HG02642 (cell line): ENCODE measurements around the gene JAKMIP3.
"Not testable (repeated sequence)": the region's sequence is repeated elsewhere in the genome, so short reads cannot be mapped to it uniquely, and the experiment has no call there.

ENCODE experiments used
- ATAC-seq: cut with Tn5 transposase; IDR thresholded peaks from one replicate; pipeline ENCODE4 v1.9.1; 2021; ENCODE audit warnings: mild to moderate bottlenecking; ENCODE audit not compliant: unreplicated experiment, poor library complexity

JAKMIP3 gene

DNA sequence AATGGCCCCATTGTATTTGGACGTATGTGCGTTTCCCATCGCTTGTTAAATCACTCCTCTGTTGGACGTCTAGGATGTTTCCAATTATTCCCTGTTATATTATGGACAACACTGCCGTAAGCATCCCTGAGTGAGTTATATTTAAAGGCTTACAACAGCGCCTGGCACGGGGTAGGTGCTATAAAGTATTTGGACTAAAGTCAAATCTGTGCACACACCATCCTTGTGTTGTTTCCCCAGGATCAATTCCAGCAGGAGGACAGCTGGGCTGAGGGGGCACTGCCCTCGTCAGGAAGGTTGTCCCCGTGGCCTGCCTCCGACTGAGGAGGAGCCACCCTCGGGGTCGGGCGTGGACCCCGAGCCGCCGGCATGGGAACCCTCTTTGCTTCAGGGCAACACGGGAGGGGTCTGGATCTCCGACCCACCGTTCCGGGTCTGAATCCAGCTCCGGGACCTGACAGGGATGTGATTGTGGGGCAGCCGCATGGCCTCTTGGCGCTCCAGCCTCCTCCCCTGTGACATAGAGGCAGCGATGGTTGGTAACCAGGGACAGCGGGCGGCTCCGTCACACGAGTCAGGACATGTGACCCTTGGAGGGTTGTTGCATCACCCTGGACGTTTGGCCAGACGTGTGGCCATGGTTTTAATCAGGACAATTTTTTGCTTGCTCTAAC is 1.5 kb upstream of the JAKMIP3 start:
- no peak for ATAC-seq

DNA sequence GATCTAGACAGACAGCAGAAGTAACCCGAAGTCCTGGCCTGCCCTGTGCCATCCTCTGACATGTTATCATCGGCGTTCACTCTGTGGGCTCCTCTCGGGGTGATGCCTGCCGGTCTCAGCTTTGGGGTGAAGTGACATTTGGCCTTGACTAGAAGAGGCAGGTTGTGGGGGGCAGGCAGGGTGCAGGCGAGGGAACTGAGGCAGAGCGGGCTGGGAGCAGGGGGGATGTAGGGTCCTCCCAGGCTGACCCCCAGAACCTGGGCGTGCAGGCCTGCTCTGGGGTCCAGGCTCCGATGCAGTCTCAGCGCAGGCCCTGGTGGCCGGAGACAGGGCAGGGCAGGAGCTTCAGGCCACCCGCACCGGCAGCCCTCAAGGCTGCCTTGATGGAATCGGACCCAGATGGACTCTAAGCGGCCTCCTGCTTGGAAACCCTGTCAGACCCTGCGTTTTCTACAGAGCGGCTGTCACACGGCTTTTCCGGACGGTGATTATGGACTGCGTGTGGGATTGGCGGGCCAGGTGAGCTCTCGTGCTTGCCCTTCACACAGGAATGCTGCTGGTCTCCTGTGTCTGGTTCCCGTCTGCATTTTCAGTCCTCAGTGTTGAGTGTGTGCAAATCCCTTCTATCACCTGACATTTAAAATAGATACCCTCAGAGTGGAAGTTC is 842 bp upstream of the JAKMIP3 start:
- no peak for ATAC-seq

GRCh38 chr10:132066186-132066585 is 440 bp downstream of the JAKMIP3 start:
- ATAC-seq, result no peak

- no peak for ATAC-seq
Measured at GRCh38 chr10:132066812-132067211, 1.1 kb downstream of the JAKMIP3 start.

DNA sequence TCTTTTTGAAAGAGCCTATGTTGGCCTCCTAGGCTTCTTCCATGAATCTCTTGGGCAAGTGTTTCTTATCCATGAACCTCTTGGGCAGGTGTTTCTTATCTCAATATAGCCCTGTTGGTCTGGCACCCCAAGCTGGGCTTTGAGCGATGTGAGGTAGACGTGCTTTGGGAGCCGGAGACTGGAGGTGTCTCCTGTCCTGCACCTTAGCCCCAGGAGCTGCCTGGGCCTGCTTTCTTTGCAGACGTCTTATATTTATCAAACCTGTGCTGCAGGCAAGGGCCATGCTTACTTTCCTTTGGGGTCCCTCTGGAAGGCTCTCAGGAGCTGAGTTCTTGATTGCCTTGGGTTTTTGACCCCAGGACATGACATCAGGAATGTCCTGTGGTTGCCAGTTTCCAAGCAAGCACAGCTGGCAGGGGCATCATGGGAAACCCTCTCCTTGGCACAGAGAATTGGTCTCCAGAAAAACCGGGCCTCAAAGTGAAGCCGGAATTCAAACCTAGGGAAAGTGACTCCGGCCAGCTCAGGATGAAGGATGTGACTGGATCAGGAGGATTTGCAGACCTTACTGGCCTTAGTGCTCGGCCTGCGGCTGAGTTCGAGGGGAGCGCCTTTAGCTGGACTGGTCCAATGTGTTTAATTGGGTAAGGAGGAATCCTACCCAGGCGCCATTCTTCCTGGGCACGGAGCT is 2.8 kb downstream of the JAKMIP3 start:
- ATAC-seq, result no peak

DNA sequence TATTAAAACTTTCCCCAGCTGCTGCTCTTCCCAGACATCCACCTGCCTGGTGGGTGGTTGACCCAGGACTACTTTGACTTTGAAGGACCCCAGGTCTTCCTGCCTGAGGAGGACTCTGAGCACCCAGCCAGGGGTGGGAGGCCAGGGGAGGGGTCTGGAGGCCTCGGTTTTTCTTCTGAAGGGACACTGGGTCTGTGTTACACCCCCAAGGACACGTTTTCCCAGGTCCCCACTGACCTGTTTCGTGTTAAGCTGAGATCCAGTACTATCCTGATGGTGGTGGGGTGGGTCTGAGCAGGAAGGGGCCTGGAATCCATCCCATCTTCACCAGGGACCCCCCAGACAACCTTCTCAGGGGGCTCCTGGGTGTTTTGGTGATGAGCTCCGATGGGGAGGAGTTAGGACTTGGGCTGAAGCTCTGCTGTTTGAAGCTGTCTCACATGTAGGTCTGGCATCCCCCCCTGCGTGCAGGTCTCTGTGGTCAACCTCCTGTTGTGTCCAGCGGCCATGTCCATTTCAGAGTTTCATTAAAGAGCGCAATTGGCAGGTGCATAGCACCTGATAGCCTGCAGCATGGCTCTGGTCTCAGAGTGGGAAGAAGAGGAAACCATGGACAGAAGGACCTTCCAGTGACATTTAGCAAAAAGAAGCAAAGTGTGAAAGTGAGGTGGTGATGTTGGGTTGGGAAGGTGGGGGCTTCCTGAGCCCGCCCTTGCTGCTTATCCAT is 3.5 kb downstream of the JAKMIP3 start:
- no peak for ATAC-seq

DNA sequence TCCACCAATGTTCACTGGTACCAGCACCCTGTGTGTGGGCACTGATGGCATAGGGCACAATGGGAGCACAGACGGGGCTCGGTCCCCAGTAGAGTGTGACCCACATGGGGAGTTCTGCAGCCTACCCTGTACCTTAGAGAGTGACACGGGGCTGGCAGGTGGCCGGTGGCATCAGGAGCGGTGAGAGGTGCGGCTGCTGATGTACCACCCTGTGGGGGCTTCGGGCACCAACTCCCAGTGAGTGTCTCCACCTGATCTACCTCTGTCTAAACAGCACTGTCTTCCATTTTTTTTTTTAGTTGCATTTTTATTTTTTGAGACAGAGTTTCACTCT is 4.1 kb downstream of the JAKMIP3 start:
- no peak for ATAC-seq

- no peak for ATAC-seq
Measured at GRCh38 chr10:132070724-132071123, 5.0 kb downstream of the JAKMIP3 start.

DNA sequence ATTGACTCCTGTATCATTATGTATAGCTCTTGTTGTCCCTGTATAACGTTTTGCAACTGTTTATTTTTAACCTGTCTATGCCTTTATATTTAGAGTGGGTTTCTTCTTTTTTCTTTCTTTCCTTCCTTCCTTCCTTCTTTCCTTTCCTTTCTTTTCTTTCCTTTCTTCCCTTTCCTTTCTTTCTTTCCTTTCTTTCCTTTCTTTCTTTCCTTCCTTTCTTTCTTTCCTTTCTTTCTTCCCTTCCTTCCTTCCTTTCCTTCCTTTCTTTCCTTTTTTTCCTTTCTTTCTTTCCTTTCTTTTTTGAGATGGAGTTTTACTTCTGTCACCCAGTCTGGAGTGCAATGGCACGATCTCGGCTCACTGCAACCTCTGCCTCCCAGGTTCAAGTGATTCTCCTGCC is 5.9 kb downstream of the JAKMIP3 start:
- ATAC-seq, result no peak

DNA sequence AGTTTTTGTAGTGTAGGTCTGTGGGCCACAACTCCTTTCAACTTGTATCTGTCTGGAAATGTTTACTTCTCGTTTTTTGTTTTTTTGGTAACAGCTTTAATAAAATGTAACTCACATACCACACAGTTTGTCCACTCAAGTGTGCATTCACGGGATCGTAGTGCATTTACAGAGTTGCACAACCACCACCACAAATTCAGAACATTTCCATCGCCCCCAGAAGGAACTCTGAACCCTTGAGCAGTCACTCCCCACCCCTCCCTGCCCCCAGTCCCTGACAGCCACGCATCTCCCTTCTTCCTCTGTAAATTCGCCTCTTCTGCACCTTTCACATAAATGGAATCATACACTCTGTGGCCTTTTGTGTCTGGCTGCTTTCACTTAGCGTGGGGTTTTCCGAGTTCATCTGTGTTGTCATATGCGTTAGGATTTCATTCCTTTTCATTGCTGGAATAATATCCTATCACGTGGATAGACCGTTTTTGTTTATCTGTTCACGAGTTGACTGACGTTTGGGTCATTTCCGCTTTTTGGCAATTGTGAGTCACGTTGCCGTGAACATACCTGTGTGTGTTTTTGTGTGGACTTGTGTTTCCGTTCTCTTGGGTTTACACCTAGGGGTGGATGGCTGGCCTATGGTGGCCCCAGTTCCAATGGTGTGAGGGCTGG is 10.3 kb downstream of the JAKMIP3 start:
- no peak for ATAC-seq

- ATAC-seq, result no peak
Measured at GRCh38 chr10:132076578-132077081, 10.9 kb downstream of the JAKMIP3 start.

- ATAC-seq, result no peak
Measured at GRCh38 chr10:132077091-132077490, 11.3 kb downstream of the JAKMIP3 start.

- no peak for ATAC-seq
Measured at GRCh38 chr10:132078746-132079345, 13.1 kb downstream of the JAKMIP3 start.

DNA sequence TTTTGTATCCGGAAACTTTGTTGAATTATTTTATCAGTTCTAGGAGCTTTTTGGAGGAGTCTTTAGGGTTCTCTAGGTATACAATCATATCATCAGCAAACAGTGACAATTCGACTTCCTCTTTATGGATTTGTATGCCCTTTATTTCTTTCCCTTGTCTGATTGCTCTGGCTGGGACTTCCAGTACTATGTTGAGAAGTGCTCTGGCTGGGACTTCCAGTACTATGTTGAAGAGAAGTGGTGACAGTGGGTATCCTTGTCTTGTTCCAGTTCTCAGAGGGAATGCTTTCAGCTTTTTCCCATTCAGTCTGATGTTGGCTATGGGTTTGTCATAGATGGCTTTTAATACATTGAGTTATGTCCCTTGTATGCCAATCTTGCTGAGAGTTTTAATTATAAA is 18.6 kb downstream of the JAKMIP3 start:
- ATAC-seq, result not testable (repeated sequence)

GRCh38 chr10:132093236-132093635 is 27.5 kb downstream of the JAKMIP3 start:
- not testable (repeated sequence) for ATAC-seq

DNA sequence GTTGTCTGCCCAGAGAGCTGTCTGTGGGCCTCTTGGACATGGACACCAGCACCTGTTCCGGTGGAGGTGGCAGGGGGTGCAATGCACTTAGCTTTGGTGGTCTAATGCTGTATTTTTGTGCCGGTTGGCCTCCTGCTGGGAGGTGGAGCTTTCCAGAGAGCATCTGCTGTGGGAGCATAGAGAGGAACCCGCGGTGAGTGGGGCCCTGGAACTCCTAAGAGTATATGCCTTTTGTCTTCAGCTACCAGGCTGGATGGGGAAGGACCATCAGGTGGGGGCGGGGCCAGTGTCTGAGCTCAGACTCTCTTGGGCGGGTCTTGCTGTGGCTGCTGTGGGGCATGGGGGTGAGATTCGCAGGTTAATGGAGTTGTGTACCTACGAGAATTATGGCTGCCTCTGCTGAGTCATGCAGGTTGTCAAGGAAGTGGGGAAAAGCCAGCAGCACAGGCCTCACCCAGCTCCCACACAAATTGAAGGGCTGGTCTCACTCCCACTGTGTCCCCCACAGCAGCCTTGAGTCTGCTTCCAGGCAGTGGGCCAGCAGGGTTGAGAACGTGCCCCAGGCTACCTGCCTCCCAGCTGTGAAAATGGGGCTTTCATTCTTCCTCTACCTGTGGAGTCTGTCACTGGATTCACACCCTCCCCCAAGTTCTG is 29.0 kb downstream of the JAKMIP3 start:
- ATAC-seq, result no peak

- ATAC-seq, result no peak
Measured at GRCh38 chr10:132095403-132096113, 29.8 kb downstream of the JAKMIP3 start.

DNA sequence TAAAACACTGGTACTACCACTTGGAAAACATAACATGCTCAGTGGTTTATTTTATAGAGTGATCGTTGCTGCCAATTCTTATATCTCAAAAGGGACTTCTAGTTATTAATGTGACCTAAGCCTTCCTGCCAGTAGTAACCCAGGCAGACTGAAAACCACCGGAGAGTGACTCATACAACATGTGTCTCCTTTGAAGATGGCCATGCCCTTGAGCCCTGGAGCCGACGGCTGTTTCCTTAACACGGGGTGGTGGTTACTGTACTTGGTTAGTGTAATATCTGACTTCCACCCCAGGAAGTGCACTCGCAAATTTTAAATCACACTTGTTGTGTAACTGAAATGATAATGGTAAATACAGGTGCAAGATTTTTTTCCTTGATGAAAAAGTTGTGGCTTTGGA is 30.5 kb downstream of the JAKMIP3 start:
- no peak for ATAC-seq
